Stimulated activated CD4-positive, alpha-beta T cell treated with anti-CD3 and anti-CD28 coated beads, TNF-alpha, amount 100 ng/mL, for 4 hours (primary cell): ENCODE measurements around the gene KMT5C.
A peak's percentile ranks its signal among the peaks of the same experiment; 100 is the strongest.

ENCODE experiments used
- DNase-seq, 3 experiments: peaks; one replicate each; pipeline ENCODE4 v3.0.0-alpha.2; 2020; ENCODE audit warnings: low read depth in 3 of 3

KMT5C gene

DNA sequence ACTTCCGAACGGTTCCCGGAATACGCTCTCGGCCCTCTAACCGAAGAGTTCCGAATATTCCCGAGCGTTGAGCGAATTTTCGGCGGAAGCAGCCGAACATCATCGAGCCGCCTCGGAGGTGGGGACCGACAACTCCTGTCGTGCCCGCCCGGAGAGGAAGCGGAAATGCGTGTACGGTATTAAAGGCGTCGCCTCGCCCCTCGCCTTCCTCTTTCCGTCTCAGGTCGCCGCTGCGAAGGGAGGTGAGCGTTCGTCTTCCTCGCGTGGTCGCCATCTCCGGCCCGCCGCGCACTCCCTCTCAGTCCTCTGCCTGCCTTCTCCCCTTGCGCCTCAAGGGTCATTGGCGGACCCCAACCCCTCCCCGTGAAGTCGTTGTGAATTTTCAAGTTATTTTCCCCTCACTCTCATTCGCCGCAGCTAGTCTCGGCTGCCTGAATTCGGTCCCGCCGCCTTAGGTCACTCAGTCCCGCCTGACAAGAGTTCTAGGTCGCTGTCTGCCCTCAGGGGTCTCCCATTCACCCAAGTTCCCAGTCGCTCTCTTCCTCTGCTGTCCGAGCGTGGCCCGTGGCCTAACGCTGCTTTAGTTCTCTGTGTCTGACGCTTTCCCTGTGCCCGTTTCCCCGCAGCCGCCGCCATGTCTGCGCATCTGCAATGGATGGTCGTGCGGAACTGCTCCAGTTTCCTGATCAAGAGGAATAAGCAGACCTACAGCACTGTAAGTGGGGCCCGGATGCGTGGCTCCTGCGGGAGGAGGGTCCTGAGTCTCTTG lies 46.2 kb downstream of the KMT5C start, which contains the start of gene RPL28:
TSS of gene RPL28 (plus strand) at position 209 of the 769 bp plus-strand sequence. CDS start at position 635, 426 bp downstream.
- DNase-seq: peak; percentile 95 to 98 (median 97)

DNA sequence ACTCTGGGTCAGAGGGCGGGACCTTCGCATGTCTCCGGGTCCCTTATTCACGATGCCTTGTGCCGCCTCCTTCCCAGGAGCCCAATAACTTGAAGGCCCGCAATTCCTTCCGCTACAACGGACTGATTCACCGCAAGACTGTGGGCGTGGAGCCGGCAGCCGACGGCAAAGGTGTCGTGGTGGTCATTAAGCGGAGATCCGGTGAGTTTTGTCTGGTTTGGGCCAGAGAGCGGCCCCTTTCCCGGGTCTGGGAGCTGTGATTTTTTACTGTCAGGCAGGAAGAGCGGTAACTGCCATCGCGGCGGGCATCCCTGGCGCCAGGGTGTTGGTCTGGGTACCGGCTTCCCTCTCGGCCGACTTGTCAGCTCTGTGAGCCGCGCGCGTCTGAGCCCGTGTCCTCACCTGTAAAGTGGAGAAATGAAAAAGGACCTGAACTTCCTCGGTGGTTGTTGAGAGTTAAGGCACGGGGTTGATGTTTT lies 46.9 kb downstream of the KMT5C start:
- no peak for DNase-seq

DNA sequence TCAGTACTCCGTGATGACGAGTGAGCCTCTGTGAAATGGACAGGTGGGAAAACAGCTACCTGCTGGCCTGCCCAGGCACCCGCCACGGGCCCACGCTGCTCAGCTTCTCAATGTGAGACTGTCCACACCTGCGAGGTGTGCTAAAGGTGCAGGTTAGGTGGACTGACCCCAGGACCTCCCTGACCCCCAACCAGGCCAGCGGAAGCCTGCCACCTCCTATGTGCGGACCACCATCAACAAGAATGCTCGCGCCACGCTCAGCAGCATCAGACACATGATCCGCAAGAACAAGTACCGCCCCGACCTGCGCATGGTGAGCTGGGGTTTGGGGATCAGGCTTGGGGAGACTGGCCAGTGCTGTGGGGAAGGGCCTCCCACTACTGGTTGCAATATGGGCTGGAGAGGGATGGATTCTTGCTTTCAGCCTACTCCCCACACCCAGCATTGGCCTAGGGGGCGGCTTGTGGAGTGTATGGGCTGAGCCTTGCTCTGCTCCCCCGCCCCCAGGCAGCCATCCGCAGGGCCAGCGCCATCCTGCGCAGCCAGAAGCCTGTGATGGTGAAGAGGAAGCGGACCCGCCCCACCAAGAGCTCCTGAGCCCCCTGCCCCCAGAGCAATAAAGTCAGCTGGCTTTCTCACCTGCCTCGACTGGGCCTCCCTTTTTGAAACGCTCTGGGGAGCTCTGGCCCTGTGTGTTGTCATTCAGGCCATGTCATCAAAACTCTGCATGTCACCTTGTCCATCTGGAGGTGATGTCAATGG lies 48.2 kb downstream of the KMT5C start:
- DNase-seq: no peak

DNA sequence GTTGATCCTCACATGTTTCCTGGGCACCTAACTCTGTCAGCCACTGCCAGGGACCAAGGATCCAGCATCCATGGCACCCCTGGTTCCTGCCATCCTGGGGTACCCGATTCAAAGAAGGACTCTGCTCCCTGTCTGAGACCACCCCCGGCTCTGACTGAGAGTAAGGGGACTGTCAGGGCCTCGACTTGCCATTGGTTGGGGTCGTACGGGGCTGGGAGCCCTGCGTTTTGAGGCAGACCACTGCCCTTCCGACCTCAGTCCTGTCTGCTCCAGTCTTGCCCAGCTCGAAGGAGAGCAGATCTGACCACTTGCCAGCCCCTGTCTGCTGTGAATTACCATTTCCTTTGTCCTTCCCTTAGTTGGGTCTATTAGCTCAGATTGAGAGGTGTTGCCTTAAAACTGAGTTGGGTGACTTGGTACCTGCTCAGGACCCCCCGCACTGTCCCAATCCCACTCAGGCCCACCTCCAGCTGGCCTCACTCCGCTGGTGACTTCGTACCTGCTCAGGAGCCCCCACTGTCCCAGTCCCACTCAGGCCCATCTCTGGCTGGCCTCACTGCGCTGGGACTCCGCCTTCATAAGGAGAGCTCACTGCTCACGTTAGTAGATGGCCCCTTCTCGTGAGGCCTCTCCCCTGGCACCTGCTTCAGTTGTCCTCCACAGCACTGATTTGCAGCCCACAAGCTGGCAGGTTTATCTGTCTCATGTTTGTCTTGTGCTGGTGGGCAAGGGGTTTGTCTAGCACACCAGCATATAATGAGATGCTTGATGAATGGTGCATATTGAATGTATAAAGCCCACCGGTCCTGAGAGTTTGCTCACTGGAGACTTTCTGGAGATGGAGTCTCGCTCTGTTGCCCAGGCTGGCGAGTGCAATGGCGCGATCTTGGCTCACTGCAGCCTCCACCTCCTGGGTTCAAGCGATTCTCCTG lies 50.0 kb downstream of the KMT5C start:
- no peak for DNase-seq

DNA sequence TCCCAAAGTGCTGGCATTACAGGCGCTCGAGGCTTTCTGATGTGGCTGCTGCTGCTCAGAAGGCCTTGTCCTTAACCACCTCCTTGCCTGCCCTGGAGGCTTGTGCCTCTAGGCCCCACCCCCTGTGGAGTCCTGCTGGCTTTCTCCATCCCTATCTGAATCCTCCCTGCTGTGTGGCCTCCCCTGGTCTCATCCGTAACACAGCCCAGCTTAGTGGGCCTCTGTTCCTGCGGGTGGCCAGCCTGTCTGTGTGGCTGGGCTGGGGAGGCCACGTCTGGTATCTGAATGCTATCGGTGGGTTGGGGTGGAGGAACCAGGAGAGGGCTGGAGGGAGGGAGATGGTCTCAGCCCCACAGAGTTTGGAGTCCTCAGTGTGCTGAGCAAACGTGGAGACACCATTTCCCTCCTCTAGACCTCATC lies 50.8 kb downstream of the KMT5C start:
- no peak for DNase-seq

DNA sequence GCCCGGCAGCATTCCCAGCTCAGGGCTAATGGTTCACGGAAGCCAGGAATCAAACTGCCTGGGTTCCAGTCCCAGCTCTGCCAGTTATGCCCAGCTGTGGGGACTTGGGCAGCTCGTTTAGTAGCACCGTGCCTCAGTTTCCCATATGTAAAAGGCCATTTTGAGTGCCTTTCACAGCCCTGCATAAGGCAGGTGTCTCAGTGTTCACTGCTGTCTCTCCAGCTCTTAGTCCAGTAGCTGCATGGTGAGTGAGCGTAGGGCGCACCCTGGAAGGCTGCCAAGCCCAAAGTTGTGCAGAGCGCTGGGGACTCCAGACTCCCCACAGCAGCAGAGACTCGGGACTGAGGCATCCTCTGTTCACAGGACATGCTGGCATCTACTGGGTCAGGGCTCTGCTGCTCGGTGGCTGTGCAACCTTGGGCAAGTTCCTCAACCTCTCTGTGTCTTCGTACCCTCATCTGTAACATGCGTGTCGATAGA lies 51.6 kb downstream of the KMT5C start:
- DNase-seq: no peak

DNA sequence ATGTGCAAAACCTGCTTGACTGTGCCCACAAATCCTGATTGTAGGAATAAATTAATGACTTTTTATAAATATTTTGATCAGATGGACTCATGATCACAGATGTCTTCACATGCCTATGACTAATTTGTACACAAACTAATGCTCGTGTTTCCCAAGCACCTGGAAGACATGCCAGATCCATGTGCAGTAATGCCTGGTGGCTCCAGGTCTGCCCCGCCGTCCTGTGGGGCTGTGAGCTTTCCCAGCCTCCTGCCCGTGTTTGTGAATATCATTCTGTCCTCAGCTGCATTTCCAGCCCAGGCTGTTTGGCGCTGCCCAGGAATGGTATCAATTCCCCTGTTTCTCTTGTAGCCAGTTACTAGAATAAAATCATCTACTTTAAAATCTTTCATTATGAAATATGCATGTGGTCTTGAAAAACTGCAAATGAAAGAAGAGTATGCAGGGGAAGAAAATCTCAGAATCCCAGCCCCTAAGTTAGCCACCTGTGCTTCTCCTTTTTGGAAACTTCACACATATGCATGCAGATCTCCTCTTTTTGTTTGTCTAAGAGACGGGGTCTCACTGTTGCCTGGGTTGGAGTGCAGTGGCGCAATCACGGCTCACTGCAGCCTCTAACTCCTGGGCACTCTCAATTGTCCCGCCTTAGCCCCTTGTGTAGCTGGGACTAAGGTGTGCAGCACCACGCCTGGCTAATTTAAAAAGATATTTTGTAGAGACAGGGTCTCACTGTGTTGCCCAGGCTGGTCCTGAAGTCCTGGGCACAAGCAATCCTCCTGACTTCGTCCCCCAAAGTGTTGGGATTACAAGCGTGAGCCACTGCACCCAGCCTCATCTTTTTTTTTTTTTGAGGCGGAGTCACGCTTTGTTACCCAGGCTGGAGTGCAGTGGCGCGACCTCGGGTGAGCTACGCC lies 52.3 kb downstream of the KMT5C start:
- no peak for DNase-seq

DNA sequence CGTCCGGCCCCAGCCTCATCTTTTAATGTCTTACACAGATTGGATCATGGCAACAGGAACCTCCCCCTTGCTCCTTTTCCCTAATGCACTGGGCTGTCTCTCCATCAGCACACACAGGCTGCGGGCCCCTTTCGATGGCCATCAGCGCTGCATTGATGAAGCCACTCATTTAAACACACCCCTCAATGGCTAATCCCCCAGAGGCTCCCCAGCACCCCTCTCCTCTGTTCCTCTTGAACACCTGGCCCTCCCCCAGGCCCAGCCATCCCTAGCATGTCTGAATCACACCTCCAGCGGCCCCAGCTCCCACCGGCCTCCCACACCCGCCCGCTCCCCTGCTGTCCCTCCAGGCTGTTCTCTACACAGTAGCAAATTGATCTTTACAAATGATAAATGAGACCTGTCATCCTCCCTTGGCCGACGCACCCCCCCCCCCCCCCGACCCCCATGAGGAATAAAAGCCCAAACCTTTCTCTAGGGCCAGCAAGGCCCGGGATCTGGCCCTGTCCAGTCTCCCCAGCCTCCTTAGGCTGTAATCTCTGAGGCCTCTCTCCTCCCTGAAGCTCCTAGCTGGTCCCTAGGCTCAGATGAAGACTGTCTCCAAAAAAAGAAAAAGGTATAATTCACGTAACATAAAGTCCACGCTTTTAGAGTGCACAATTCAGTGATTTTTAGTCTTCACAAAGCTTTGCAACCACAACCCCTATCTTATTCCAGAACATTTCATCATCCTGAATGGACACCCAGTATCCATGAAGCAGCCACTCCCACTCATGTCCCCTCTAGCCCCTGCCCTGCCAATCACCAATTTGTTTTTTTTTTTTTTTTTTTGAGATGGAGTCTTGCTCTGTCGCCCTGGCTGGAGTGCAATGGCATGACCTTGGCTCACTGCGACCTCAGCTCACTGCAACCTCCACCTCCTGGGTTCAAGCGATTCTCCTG lies 53.4 kb downstream of the KMT5C start:
- DNase-seq: no peak
